Muscle of arm (tissue), 12 donors: ENCODE results near the gene USP21. TPM values are rescaled to one million over a fixed set of nuclear protein-coding genes. Genes with fewer than 3 reads are reported as not detected.

Experiments
- DNase-seq: peaks from one replicate; pipeline ENCODE4 v3.0.0-alpha.2; 2013
- polyA plus RNA-seq, 12 donors: library from polyadenylated mRNA; unstranded; fragments of 120-200 nt; gene quantifications; one replicate each; pipeline ENCODE4 v1.2.1, GENCODE V29; 2013; ENCODE audit not compliant: insufficient read length in 12 of 12

The USP21 gene
- polyA plus RNA-seq, 12 donors, result 20.4 to 33.1 (median 29.1) TPM; not detected in 1

DNA sequence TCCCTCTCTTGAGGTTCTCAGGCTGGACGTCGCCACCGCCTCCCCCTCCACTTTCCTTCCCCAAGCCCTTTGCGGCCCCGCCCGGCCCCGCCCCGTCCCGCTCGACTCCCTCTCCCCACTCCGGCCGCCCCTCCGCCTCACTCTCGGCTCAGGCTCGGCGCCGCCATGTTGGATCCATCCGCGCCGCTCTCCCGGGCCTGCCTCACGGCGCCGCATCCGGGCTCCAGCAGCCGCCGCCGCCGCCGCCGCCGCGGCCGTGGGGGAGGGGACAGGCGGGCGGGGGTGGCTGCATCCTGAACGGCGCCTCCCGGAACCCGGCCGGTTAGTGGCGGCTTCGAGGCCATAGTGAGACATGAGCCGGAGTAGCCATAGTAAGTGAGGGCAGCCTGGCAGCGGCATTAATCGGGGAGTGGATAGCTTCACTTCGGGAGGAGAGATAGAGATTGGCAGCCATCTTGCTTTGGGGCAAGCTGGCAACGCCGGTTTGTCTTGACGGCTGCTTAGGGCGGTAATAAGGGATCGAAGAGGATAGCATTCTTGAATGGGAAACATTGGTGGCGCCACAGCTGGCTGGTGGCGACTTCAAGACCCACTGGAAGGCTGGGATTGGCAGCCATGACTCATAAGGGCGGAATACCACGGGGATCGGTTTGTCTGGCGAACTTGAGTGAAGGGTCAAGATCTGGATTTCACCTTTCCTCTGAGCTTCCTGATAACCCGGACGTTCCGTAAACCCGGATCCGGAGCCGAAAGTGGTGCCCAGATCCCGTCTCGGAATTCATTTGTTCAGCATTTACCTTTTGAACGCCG is 26.7 kb upstream of the USP21 start, which contains the start of gene DEDD:
TSS of gene DEDD (minus strand) at position 258 of the 810 bp plus-strand sequence. CDS start 8,205 bp downstream, outside the sequence.
- peak; percentile 94 for DNase-seq

DNA sequence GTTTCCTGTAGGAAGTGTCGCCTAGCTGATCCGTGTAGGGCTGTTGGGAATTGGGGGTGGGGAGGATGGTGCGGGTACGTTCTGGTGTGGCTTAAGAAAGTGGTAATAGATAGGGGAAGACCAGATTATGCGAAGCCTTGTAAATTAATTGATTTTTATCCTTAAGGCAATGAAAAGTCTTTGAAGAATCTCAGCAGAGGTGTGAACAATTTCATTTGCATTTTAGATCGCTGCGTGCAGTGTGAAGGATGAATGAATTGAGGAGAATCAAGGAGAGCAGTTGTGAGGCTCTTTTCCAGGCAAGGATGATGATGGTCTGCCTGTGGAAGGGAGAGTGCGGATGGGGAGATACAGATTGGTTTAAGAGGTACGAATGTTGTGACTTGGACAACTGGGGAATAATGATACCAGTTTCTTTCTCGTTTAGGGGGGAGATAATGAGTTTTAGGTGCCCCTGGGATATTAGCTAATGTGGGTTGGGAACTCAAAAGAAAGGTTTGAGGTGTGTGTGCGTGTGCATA is 26.0 kb upstream of the USP21 start:
- no peak for DNase-seq

DNA sequence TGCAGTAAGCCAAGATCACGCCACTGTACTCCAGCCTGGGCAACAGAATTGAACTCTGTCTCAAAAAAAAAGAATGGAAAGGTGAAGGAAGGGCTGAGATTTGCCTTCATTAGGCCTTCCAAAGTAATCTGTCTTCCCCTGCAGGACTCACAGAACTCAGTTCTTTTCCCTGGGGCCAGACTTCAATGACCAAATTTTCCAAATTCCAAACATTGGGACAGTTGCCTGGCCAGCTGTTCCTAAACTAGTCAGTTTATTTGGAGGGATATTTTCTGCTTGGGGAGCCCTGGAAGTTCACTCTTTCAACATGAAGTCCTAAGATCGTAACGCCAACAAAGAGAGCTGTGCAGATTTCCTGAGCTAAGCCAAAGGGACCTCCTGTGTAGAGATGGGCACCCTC is 21.4 kb upstream of the USP21 start:
- DNase-seq, result no peak

DNA sequence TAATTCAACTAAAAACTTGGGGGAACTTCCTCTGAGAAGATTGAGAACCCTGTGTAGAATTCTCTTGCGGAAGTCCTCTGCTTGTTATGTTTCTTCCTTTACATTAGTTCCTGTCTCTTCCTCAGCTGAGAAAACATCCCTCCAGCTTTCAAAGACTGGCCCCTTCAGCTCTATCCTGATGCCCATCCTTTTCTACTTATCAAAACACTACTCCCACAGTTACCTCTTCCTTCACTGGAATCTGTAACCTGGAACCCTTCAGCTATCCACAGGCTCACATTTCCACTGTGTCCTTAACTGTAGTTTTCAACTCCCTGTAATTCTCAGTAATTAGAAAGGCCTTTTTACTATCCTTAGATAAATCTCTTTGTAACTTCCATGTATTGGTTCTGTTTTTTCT is 20.9 kb upstream of the USP21 start:
- DNase-seq, result no peak

DNA sequence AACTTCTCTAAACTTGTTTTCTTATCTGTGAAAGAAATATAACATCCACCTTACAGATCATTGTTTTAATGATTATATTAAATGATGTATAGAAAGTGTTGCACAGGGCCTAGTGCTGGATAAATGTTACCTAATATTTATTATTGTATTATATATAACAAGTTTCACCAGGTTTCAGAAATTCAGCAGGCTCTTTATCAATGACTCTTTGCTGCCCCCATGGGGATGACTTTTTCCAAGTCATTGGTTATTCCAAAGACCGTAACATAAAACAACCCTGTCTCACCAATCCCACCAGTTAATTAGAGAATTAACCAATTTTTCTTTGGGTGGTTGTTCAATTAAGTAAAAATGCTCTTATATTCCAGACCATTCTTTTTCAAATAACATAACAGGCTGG is 19.5 kb upstream of the USP21 start:
- DNase-seq, result no peak

DNA sequence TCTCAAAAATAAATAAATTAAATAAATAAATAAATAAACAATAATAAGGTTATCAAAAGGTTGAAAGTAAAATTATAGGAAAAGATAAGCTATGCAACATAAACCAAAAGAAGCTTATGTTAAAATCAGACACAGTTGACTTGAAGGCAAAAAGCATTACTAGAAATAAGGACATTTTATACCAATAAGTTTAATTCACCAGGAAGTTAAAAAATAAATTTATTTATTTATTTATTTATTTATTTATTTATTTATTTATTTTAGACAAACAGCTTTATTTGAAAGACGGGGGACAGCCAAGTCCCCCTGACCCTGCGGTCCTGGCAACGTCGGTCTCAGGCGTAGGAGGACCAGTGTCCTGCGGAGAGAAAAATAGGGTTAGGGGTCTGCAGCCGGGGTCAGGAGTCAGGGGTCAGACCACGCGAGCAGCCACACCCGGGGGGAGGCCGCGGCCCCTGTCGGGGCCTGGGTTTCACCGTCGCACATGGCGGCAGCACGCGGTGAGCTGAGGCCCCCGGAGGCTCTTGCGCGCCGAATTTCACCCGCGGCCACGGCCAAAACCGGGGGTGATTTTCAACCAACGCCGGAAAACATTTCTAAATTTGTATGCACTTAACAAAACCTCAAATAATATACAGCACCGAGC is 18.4 kb upstream of the USP21 start:
- no peak for DNase-seq

DNA sequence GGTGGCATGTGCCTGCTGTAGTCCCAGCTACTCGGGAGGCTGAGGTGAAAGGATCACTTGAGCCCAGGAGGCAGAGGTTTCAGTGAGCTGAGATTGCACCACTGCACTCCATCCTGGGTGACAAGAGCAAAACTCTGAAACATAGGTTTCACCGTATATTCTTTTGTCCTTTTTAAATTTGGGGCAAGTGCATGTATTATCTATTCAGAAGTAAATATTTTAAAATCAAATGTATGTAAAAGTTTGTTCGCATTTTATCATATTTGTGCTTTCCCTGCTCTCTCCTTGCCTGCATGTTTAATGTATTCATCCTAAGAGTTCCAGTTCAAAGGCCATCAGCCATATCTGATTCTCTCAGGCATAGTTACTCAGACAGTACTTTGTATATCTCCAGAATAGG is 13.5 kb upstream of the USP21 start:
- no peak for DNase-seq

DNA sequence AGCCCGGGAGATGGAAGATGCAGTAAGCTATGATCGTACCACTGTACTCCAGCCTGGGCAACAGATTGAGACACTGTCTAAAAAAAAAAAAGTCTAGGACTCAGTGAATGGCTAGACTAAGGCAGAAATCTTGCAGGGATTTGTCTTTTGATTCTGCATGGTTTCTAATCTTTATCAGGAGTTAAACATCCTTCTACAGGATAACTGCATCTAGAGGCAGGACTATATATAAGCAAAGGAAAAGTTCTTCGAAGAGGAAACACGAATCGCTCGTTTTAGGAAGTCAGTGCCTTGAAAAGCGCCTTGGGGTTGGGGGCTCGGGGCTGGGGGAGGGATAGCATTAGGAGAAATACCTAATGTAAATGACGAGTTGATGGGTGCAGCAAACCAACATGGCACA is 6.1 kb upstream of the USP21 start:
- no peak for DNase-seq

DNA sequence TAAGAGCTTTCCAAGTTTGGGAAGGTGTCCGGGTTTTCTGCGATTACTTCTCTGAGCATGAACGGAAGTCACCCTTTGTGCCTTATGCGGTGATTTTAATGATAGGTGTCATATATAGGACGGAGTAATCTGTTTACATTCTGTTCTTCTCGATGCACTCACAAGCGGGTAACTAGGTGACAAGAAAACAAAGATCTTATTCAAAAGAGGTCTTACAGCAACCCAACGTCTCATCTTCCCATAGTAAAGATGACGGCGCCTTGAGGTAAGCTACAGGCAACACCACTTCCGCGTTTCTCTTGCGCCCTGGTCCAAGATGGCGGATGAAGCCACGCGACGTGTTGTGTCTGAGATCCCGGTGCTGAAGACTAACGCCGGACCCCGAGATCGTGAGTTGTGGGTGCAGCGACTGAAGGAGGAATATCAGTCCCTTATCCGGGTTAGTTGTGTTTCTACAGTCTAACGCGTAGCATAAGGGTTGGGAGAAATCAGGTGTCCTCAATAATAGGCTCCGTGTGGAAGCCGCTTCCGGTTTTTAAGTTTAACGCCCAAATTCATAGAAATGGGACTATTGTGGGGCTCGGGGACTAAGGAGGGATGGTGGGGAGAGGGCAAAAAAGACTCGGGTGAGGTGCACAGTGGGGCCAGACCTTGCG is 5.5 kb upstream of the USP21 start, which contains the start of gene UFC1:
TSS of gene UFC1 (plus strand) at position 297 of the 656 bp plus-strand sequence. CDS start at position 317, 20 bp downstream.
- peak; percentile 92 for DNase-seq

DNA sequence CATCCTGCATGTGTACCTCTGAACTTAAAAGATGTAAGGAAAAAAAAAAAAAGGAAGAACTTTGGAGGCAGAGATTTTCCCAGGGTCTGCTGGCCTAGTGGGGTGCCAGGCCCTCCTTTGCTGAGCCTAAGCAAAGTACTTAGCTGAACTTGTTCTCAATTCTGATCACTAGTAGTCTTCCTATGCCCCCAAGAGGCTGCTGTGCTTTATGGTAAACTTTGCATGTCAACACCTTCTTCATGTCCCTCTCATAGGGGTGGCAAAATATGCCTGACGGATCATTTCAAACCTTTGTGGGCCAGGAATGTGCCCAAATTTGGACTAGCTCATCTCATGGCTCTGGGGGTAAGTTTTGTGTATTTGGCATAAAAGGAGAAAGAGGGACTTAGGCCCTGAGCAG is 1.4 kb upstream of the USP21 start:
- DNase-seq, result no peak

DNA sequence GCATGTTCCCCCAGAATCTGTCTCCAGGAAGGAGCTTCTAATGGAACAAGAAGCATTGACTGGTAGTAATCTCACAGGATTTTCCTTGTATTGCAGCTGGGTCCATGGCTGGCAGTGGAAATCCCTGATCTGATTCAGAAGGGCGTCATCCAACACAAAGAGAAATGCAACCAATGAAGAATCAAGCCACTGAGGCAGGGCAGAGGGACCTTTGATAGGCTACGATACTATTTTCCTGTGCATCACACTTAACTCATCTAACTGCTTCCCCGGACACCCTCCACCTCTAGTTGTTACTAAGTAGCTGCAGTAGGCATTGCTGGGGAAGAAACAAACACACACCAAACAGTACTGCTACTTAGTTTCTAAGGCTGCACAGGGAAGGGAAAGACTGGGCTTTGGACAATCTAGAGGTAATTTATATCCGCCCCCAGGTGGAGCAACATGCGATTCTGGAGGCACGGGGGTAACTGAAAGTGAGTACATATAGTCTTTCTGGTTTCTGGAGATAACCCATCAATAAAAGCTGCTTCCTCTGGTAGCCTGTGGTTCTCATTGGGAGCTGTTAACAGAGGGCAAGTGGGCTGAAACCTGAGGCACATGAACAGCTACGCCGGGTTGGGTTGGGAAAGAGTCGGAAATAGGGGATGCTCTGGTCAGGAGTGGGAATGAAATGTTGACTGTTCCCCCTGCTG is 837 bp upstream of the USP21 start:
- no peak for DNase-seq

DNA sequence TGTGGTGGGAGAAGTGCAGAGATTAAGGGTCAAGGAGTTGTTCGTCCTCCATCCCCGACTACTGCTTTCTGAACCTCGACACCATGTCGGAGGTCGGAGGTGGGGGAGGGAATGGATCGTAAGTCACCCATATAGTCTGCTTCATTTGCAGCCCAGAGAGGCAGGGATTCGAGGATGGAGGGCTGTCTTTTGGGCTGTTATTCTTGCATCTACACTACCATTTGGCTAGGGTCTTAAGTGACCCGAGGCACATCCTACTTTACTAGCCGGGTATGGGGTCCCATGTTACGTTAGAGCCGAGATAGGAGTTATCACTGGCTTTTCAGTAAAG is 578 bp downstream of the USP21 start:
- DNase-seq, result no peak

DNA sequence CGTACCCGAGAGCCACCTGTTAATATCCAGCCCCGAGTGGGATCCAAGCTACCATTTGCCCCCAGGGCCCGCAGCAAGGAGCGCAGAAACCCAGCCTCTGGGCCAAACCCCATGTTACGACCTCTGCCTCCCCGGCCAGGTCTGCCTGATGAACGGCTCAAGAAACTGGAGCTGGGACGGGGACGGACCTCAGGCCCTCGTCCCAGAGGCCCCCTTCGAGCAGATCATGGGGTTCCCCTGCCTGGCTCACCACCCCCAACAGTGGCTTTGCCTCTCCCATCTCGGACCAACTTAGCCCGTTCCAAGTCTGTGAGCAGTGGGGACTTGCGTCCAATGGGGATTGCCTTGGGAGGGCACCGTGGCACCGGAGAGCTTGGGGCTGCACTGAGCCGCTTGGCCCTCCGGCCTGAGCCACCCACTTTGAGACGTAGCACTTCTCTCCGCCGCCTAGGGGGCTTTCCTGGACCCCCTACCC is 1.4 kb downstream of the USP21 start:
- DNase-seq, result no peak

DNA sequence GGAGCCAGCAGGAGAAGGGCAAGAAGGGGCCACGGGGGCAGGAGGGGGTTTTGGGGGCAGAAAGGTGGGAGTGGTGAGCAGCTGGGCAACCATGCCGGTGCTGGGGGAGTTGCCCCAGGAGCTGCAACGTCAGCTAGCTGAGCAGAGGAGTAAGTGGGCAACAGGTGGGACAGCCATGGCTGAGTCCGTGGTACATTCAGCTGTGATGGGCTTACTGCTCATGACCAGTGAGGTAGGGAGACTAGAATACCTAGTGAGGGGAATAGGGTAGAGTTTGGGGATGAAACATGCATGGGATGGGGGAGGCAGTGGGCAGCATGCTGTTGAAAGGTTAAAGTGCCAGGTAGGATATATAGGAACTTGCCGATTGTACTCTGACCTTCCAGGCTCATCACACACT is 2.4 kb downstream of the USP21 start:
- DNase-seq, result no peak

DNA sequence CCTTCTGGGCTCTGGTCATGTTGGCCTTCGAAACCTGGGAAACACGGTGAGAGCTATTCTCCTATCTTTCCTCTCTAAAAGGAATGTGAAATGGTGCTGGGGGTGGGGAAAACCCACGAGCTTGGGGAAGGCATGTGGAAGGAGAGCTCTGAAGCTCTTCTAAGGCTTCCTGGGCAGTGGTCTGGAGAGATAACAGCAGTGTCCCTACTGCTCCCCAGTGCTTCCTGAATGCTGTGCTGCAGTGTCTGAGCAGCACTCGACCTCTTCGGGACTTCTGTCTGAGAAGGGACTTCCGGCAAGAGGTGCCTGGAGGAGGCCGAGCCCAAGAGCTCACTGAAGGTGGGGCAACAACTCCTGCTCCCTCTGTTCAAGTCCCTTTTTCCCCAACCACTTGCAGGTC is 2.8 kb downstream of the USP21 start:
- DNase-seq, result no peak

DNA sequence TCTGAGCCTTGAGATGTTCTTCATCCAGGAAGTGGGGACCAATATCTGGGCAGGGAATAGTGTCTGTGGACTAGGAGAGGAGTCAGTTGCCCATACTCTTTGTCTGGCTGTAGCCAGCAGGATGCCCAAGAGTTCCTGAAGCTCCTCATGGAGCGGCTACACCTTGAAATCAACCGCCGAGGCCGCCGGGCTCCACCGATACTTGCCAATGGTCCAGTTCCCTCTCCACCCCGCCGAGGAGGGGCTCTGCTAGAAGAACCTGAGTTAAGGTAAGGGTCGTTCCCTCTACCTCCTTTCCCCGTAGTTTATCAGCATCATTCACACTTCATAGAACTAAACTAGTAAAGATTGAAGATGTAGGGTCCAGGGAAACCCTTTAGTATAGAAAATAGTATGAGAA is 3.5 kb downstream of the USP21 start:
- no peak for DNase-seq

DNA sequence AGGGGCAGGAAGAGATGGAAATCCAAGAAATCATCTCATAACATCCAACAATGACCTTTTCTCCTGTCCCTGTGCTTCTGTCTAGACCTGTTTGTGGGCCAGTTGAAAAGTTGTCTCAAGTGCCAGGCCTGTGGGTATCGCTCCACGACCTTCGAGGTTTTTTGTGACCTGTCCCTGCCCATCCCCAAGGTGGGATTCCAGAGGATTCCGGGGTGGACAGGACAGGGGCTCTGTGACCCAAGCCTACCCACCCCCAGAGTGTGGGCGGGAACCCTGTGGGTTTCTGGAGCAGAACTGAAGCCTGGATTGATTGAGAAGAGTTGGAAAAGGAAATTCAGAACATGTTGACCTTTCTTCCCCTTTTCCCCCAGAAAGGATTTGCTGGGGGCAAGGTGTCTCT is 4.5 kb downstream of the USP21 start:
- no peak for DNase-seq

DNA sequence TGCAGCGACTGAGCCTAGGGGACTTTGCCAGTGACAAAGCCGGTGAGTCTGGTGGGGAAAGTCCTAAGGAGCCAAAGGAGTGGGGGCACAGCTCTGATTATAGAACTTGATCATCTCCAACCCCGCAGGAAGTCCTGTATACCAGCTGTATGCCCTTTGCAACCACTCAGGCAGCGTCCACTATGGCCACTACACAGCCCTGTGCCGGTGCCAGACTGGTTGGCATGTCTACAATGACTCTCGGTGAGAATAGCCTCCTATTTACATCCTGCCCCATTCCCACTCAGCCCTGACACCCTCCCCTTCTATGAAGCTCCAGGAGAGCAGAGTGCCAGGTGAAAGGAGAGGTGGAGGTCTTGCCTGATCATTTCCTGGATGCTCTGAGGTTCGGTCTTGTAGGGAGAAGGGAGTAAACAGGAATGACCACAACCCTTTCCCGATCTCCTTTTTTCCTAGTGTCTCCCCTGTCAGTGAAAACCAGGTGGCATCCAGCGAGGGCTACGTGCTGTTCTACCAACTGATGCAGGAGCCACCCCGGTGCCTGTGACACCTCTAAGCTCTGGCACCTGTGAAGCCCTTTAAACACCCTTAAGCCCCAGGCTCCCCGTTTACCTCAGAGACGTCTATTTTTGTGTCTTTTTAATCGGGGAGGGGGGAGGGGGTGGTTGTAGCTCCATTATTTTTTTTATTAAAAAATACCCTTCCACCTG is 5.8 kb downstream of the USP21 start:
- no peak for DNase-seq

DNA sequence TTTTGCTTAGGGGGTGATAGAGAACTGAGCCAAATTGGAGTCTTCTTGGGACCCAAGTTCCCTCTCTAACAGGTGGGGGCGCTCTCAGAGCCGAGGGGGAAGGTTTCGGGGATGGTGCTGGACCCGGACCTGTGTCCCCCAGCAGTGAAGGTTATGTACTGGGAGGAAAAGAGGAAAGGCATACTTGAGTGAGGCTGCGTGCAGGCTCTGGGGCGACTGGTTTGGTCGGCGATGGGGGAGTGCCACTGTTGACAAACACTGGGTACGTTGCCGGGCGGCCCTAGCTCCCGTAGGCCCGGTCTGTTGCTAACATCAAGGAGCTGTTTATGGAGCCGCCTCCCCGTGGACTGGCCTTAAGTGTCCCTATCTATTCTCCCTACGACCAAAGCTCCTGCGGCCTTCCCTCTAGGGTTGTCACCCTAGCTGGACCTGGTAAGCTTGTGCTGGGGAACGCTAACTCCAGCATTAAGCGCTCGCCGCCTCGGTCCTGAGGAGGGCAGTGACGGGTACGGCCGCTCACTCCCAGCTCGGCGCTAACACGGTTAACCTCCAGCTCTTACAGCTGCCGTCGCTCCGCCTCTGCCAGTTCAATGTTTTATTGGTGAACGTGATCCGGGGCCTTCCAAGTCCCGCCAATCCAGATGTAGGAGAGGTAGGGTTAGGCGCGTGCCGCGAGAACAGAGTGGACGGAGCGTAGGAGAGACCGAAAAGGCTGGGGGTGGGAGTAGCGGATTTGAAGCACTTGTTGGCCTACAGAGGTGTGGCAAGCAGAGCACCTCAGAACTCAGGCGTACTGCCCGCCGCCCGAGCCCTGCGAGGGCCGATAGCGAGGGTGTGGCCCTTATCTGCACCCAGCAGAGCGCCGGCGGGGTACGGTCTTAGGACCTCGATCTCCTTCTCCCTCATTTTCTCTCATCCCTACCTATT is 6.7 kb downstream of the USP21 start, which contains the start of gene PPOX:
TSS of gene PPOX (plus strand) at position 685 of the 927 bp plus-strand sequence. CDS start 422 bp downstream, outside the sequence.
- peak; percentile 98 for DNase-seq
